GM23338 (cell line): ENCODE results near the gene RPS21. TPM values are rescaled to one million over a fixed set of nuclear protein-coding genes. Genes with fewer than 3 reads are reported as not detected.

Source experiments
- ATAC-seq: fragments of 200-7000 bp; cut with Tn5 transposase; 3 replicates; pipeline ENCODE4 v1.9.1; 2020
- DNase-seq: peaks from one replicate; pipeline ENCODE4 v3.0.0-alpha.2; 2015; ENCODE audit warnings: low spot score
- H2AFZ ChIP-seq: fragments of 200-600 bp; sonication (generic); 2 replicates; pipeline ENCODE4 v1.8.0; 2016; ENCODE audit warnings: antibody characterized with exemption, mild to moderate bottlenecking, moderate library complexity
- H3F3A ChIP-seq: fragments of 200-600 bp; sonication (generic); replicated peaks from 2 replicates; pipeline ENCODE4 v1.8.0; 2017; ENCODE audit warnings: antibody characterized with exemption, mixed run types, low read depth
- H3K27ac ChIP-seq: fragments of 200-600 bp; sonication (generic); 2 replicates; pipeline ENCODE4 v1.6.1; 2016; ENCODE audit warnings: low read depth
- H3K27me3 ChIP-seq: fragments of 200-600 bp; sonication (generic); 2 replicates; pipeline ENCODE4 v1.8.0; 2016; ENCODE audit warnings: mild to moderate bottlenecking, mixed run types, moderate library complexity; ENCODE audit not compliant: insufficient read depth
- H3K36me3 ChIP-seq: fragments of 200-600 bp; sonication (generic); 2 replicates; pipeline ENCODE4 v1.8.0; 2016; ENCODE audit warnings: mild to moderate bottlenecking; ENCODE audit not compliant: insufficient read depth
- H3K4me1 ChIP-seq: fragments of 200-600 bp; sonication (generic); 2 replicates; pipeline ENCODE4 v1.8.0; 2016; ENCODE audit warnings: mild to moderate bottlenecking, moderate library complexity; ENCODE audit not compliant: insufficient read depth
- H3K4me2 ChIP-seq: fragments of 200-600 bp; sonication (generic); 2 replicates; pipeline ENCODE4 v1.7.1; 2017; ENCODE audit warnings: mixed run types
- H3K4me3 ChIP-seq: fragments of 200-600 bp; sonication (generic); 2 replicates; pipeline ENCODE4 v1.6.1; 2016; ENCODE audit warnings: mixed run types
- H3K79me2 ChIP-seq: fragments of 200-600 bp; sonication (generic); replicated peaks from 2 replicates; pipeline ENCODE4 v1.8.0; 2017; ENCODE audit warnings: mild to moderate bottlenecking; ENCODE audit not compliant: insufficient read depth
- H3K9me2 ChIP-seq: fragments of 200-600 bp; sonication (generic); 2 replicates; pipeline ENCODE4 v1.8.0; 2017; ENCODE audit not compliant: insufficient read depth
- H4K20me1 ChIP-seq: fragments of 200-600 bp; sonication (generic); replicated peaks from 2 replicates; pipeline ENCODE4 v1.8.0; 2017; ENCODE audit warnings: mild to moderate bottlenecking; ENCODE audit not compliant: insufficient read depth
- H3K27ac Mint-ChIP-seq: 2 replicates; pipeline ENCODE4 v1.8.0; 2020; ENCODE audit warnings: inconsistent platforms, mild to moderate bottlenecking, moderate library complexity, mixed read lengths
- H3K27me3 Mint-ChIP-seq: 3 replicates; pipeline ENCODE4 v1.8.0; 2022; ENCODE audit warnings: low read depth, mild to moderate bottlenecking, moderate library complexity, mixed read lengths, inconsistent platforms; ENCODE audit not compliant: insufficient read depth, poor library complexity
- H3K36me3 Mint-ChIP-seq: 3 replicates; pipeline ENCODE4 v1.8.0; 2021; ENCODE audit warnings: low read depth, mild to moderate bottlenecking, inconsistent platforms, moderate library complexity, mixed read lengths
- H3K4me1 Mint-ChIP-seq: 3 replicates; pipeline ENCODE4 v1.8.0; 2020; ENCODE audit warnings: mild to moderate bottlenecking, inconsistent platforms, mixed read lengths
- H3K4me3 Mint-ChIP-seq: 3 replicates; pipeline ENCODE4 v1.8.0; 2021; ENCODE audit warnings: moderate library complexity, mild to moderate bottlenecking, inconsistent platforms, mixed read lengths
- H3K9me3 Mint-ChIP-seq: 3 replicates; pipeline ENCODE4 v1.8.0; 2020; ENCODE audit warnings: moderate library complexity, mild to moderate bottlenecking, inconsistent platforms, mixed read lengths
- CREB1 ChIP-seq: fragments of 250-450 bp; sonication (Bioruptor Pico); IDR thresholded peaks from 2 replicates; pipeline ENCODE4 v1.5.0; 2020; ENCODE audit warnings: low read depth, mild to moderate bottlenecking, moderate library complexity
- ETS1 ChIP-seq: IDR thresholded peaks from 2 replicates; pipeline ENCODE4 v1.6.1; 2016; ENCODE audit warnings: antibody characterized with exemption
- EZH2 ChIP-seq: fragments of 200-600 bp; sonication (generic); IDR thresholded peaks from one replicate; pipeline ENCODE4 v1.8.0; 2017; ENCODE audit warnings: antibody characterized with exemption, mild to moderate bottlenecking, low read depth; ENCODE audit not compliant: unreplicated experiment
- EZH2phosphoT487 ChIP-seq: fragments of 200-600 bp; sonication (generic); IDR thresholded peaks from one replicate; pipeline ENCODE4 v1.8.1; 2018; ENCODE audit warnings: antibody characterized with exemption; ENCODE audit not compliant: unreplicated experiment
- NANOG ChIP-seq: IDR thresholded peaks from 2 replicates; pipeline ENCODE4 v1.6.1; 2016; ENCODE audit warnings: antibody characterized with exemption, borderline replicate concordance
- STAT1 ChIP-seq: IDR thresholded peaks from one replicate; pipeline ENCODE4 v1.6.1; 2016; ENCODE audit warnings: antibody characterized with exemption; ENCODE audit not compliant: unreplicated experiment
- ZNF114 ChIP-seq: fragments of 250-450 bp; sonication (Bioruptor Pico); IDR thresholded peaks from 2 replicates; pipeline ENCODE4 v1.5.0; 2020; ENCODE audit warnings: mild to moderate bottlenecking, moderate library complexity
- ZNF331 ChIP-seq: fragments of 250-450 bp; sonication (Bioruptor Pico); IDR thresholded peaks from 2 replicates; pipeline ENCODE4 v1.5.0; 2020; ENCODE audit warnings: low read depth, mild to moderate bottlenecking, moderate library complexity
- polyA plus RNA-seq: library from polyadenylated mRNA; unstranded; fragments of >200 nt; fragmentation: Nextera tagmentation; extraction: Ambion mirVana; gene quantifications from 2 replicates; pipeline ENCODE4 v1.2.1, GENCODE V29; 2016
- total RNA-seq: library from RNA; depleted of rRNA; stranded (reverse); fragments of >200 nt; shearing (Covaris generic); gene quantifications from 2 replicates; pipeline ENCODE4 v1.2.3, GENCODE V29; 2014
- TF ChIP-seq, protein P1 (sequence below), 2 experiments: fragments of 200-600 bp in 1 of 2; sonication (generic) in 1 of 2; conservative IDR thresholded peaks; 2 replicates each; pipeline versions ENCODE4 v1.5.1 to v1.6.1; 2016 to 2017; ENCODE audit warnings: antibody characterized with exemption in 2 of 2, low read depth in 2 of 2, mild to moderate bottlenecking in 2 of 2, moderate library complexity in 1 of 2

RPS21 gene
- total and polyA plus RNA-seq, 2 experiments from 2014 or later: 759 to 2,298 TPM

DNA sequence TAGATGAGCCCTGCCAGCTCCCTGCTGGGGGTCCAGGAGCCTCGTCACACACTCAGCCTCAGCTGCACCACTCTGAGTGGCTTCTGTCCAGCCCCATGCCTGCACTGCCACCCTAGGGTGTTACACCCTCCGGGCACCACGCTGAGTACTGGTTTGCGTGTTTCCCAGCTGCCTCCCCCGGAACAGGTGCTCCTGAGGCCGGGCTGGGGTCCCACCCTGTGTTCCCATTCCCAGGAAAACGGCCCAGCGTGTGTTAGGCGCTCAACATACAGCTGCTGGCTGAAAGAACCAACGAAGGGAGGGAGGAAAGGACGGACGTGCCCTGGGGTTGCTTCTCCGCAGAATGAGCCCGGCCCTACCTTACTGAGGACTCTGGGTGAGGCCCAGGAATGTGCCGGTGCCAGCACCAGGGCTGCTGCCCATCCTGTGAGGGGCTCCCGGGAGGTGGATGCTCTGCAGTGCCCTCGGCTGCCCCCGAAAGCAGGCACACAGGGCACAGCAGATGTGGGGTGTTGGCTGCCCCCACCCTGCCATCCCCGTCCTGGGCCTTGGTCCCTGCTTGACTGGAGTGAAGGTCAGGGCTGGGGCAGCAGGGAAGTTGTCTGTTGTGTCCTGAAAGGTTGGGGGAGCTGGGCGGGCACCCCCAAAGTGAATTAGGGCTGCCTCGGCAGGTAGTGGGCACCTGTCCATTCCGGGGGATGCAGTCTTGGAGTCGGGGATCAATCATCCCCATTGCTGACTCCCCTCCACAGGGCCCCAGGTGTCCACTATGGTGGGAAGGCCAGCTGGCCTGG, 36.1 kb upstream of the RPS21 start (continued):
- TF ChIP-seq, protein P1, sequence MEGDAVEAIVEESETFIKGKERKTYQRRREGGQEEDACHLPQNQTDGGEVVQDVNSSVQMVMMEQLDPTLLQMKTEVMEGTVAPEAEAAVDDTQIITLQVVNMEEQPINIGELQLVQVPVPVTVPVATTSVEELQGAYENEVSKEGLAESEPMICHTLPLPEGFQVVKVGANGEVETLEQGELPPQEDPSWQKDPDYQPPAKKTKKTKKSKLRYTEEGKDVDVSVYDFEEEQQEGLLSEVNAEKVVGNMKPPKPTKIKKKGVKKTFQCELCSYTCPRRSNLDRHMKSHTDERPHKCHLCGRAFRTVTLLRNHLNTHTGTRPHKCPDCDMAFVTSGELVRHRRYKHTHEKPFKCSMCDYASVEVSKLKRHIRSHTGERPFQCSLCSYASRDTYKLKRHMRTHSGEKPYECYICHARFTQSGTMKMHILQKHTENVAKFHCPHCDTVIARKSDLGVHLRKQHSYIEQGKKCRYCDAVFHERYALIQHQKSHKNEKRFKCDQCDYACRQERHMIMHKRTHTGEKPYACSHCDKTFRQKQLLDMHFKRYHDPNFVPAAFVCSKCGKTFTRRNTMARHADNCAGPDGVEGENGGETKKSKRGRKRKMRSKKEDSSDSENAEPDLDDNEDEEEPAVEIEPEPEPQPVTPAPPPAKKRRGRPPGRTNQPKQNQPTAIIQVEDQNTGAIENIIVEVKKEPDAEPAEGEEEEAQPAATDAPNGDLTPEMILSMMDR (conservative IDR thresholded peaks at IDR 0.05; ENCODE audit: low read depth in 2 of 2): no peak
- TF ChIP-seq ZNF331 (CRISPR knock-in tag) (no peak), CREB1 (no peak), NANOG (no peak), STAT1 (no peak), EZH2 (no peak), ZNF114 (no peak), EZH2phosphoT487 (no peak)

DNA sequence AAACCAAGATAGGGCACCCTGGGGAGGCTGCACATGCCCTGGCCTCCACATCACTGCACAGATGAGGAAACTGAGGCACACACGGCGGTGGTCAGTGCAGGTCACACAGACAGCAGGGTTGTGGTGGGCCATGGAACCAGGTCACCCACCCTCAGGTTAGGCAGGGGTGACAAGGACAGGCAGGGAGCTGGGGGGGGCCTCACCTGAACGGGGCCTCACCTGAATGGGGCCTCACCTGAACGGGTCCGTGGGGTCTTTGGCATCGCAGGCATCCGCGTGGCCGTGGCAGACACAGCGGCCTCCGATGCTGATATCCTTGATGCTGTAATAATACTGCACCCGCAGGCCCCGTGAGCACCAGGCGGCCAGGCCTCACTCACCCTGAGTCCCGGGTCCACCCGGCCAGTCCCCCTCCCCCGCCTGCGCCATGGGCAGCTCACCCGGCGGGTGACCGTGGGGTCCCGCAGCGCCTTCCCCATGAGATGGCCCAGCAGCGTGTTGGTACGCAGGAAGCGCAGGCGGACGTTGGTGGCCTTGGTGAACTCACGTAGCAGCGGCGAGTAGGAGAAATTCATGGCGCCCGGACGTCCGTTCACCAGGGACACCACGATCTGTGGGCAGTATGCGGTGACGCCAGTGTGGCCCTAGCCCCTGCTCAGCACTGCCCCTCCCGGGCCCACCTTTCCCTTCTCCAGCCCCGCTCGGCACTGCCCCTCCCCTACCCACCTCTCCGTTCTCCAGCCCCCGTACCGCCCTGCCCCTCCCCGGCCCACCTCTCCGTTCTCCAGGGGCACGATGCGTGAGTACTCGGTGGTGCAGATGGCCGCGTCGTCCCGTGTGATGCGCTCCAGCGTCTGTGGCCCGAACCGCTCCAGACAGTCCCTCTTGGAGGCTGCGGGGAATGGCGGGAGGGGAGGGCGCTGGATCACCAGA, 35.2 kb upstream of the RPS21 start:
- peaks cover 48% of the 10 kb centered on the region for H3K36me3 Mint-ChIP-seq
- H3K9me2 ChIP-seq: no peaks in the 10 kb centered on the region
- peaks cover 11% of the 10 kb centered on the region for H3K27me3 Mint-ChIP-seq
- no peak overlapping the region for H3K4me3 Mint-ChIP-seq
- no peak overlapping the region for H3K27ac ChIP-seq
- H3K4me1 Mint-ChIP-seq: peaks cover 12% of the 10 kb centered on the region
- H2AFZ ChIP-seq: no peak overlapping the region
- no peaks in the 10 kb centered on the region for H3K27me3 ChIP-seq
- TF ChIP-seq ETS1: no peak
- TF ChIP-seq ZNF331 (CRISPR knock-in tag): no peak
- no peak for TF ChIP-seq EZH2phosphoT487
- no peak for TF ChIP-seq CREB1
- TF ChIP-seq, protein P1 (conservative IDR thresholded peaks at IDR 0.05; ENCODE audit: low read depth in 2 of 2): no peak
- TF ChIP-seq EZH2: no peak
- no peak for TF ChIP-seq NANOG
- H3K27ac Mint-ChIP-seq: no peak overlapping the region
- no peak overlapping the region for H3K4me3 ChIP-seq
- peaks cover 9% of the 10 kb centered on the region for H4K20me1 ChIP-seq
- DNase-seq (no peak), ATAC-seq (no peak)
- H3K36me3 ChIP-seq: peaks cover 9% of the 10 kb centered on the region
- peaks cover 22% of the 10 kb centered on the region for H3K4me1 ChIP-seq
- H3F3A ChIP-seq: peaks cover 16% of the 10 kb centered on the region
- no peak overlapping the region for H3K4me2 ChIP-seq
- peaks cover 30% of the 10 kb centered on the region for H3K79me2 ChIP-seq
- peaks cover 24% of the 10 kb centered on the region for H3K9me3 Mint-ChIP-seq
